Neural progenitor cell (in vitro differentiated cells): ENCODE data around the gene TEX14.

Source experiments
- EZH2 ChIP-seq: fragments of 200-600 bp; sonication (generic); IDR thresholded peaks from 2 replicates; pipeline ENCODE4 v1.6.1; 2017; ENCODE audit warnings: antibody characterized with exemption, mild to moderate bottlenecking, moderate library complexity
- EZH2phosphoT487 ChIP-seq: fragments of 200-600 bp; sonication (generic); IDR thresholded peaks from 2 replicates; pipeline ENCODE4 v1.6.1; 2017; ENCODE audit warnings: antibody characterized with exemption
- TF ChIP-seq, protein P1 (sequence below): fragments of 200-600 bp; sonication (generic); IDR thresholded peaks from 2 replicates; pipeline ENCODE4 v1.5.1; 2017; ENCODE audit warnings: antibody characterized with exemption, mild to moderate bottlenecking

DNA sequence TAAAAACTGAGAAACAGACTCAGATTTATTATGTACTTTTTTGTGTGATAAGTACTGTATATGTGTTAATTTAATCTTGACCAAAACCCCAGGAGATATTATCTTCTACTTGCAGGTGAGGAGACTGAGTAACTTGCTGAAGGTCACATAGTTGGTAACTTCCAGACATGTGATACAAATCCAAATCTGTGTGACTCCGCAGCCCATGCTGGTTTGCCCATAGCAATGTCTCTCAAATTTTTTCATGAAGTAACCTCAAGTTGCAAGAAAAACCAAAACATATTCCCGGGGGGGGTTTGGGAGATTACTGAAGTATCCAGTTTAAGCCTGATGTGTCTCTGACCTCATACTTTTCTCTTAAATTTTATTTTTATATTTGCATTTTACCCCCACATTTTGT is 3.3 kb downstream of the TEX14 start:
- TF ChIP-seq, protein P1, sequence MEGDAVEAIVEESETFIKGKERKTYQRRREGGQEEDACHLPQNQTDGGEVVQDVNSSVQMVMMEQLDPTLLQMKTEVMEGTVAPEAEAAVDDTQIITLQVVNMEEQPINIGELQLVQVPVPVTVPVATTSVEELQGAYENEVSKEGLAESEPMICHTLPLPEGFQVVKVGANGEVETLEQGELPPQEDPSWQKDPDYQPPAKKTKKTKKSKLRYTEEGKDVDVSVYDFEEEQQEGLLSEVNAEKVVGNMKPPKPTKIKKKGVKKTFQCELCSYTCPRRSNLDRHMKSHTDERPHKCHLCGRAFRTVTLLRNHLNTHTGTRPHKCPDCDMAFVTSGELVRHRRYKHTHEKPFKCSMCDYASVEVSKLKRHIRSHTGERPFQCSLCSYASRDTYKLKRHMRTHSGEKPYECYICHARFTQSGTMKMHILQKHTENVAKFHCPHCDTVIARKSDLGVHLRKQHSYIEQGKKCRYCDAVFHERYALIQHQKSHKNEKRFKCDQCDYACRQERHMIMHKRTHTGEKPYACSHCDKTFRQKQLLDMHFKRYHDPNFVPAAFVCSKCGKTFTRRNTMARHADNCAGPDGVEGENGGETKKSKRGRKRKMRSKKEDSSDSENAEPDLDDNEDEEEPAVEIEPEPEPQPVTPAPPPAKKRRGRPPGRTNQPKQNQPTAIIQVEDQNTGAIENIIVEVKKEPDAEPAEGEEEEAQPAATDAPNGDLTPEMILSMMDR, result no peak
- TF ChIP-seq EZH2 (no peak), EZH2phosphoT487 (no peak)
